Hepatocyte (in vitro differentiated cells): Measurements from ENCODE around the gene THSD4.

Experiments
- EZH2 ChIP-seq: fragments of 200-600 bp; sonication (generic); IDR thresholded peaks from 2 replicates; pipeline ENCODE4 v1.6.1; 2016; ENCODE audit warnings: antibody characterized with exemption, mild to moderate bottlenecking, borderline replicate concordance
- TF ChIP-seq, protein P1 (sequence below): fragments of 200-600 bp; sonication (generic); IDR thresholded peaks from 2 replicates; pipeline ENCODE4 v1.5.1; 2016; ENCODE audit warnings: antibody characterized with exemption, mild to moderate bottlenecking; ENCODE audit not compliant: poor library complexity

- TF ChIP-seq EZH2 = no peak
- TF ChIP-seq, protein P1, sequence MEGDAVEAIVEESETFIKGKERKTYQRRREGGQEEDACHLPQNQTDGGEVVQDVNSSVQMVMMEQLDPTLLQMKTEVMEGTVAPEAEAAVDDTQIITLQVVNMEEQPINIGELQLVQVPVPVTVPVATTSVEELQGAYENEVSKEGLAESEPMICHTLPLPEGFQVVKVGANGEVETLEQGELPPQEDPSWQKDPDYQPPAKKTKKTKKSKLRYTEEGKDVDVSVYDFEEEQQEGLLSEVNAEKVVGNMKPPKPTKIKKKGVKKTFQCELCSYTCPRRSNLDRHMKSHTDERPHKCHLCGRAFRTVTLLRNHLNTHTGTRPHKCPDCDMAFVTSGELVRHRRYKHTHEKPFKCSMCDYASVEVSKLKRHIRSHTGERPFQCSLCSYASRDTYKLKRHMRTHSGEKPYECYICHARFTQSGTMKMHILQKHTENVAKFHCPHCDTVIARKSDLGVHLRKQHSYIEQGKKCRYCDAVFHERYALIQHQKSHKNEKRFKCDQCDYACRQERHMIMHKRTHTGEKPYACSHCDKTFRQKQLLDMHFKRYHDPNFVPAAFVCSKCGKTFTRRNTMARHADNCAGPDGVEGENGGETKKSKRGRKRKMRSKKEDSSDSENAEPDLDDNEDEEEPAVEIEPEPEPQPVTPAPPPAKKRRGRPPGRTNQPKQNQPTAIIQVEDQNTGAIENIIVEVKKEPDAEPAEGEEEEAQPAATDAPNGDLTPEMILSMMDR = no peak
These were observed 82.3 kb downstream of the THSD4 start for GRCh38 chr15:71197620-71198019.
